GM19023 (cell line): ENCODE measurements around the gene SHH.

Experiments used
- ATAC-seq: cut with Tn5 transposase; IDR thresholded peaks from one replicate; pipeline ENCODE4 v1.9.1; 2021; ENCODE audit warnings: mild to moderate bottlenecking, moderate library complexity; ENCODE audit not compliant: unreplicated experiment

SHH gene

DNA sequence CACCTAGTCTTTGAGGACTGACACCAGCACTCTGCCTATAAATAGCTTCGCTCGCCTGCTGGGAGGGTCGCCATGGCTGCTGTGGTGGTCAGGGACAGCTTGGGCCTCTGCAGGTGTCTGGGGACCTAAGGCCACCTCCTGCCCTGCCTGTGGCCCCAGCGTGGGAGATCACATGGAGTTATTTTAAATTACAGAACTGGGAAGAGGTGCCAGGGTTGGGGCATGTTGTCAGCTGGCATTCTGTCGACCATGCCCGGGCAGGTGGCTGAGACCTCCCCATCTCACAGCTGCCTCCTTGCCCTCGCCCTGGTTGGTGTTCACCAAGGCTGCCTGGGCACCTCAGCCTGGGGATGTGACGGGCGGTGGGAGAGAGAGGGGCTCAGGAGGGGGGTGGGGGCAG lies 18.1 kb downstream of the SHH start:
- ATAC-seq: no peak

DNA sequence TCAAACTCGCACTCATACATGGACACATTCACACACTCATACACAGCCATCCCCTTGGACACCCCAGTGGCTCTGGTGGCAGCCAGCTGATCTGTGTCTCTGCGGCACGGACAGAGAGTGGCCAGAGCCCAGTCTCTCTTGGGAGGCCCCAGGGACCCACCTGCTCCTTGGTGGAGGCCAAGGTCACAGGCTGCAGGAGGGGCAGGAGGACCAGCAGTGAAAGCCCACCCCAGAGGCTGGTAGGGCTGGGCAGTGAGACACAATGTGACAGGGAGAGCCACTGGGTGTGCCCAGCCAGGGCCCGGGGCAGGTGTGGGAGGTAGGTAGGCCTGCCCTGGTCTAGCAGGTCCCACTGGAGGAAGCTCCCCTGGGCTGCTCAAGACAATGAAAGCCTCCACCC lies 18.5 kb downstream of the SHH start:
- no peak for ATAC-seq

DNA sequence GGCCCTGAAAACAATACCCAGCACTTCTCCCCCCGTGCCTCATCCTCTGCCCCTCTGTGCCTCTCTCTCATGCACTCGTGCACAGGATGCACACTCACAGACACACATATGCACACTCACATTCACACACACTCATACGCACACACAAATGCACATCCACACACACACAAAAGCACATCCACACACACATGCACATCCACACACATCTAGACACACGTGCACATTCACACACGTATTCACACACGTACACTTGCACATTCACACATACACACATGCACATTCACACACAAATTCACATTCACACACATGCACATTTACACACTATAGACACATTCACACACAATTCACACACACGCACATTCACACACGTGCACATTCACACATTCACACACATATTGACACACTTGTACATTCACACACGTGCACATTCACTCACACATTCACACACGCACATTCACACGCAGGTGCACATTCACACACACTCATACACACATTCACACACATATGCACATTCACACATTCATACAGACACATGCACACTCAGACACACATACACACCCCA lies 19.2 kb downstream of the SHH start:
- ATAC-seq: no peak

DNA sequence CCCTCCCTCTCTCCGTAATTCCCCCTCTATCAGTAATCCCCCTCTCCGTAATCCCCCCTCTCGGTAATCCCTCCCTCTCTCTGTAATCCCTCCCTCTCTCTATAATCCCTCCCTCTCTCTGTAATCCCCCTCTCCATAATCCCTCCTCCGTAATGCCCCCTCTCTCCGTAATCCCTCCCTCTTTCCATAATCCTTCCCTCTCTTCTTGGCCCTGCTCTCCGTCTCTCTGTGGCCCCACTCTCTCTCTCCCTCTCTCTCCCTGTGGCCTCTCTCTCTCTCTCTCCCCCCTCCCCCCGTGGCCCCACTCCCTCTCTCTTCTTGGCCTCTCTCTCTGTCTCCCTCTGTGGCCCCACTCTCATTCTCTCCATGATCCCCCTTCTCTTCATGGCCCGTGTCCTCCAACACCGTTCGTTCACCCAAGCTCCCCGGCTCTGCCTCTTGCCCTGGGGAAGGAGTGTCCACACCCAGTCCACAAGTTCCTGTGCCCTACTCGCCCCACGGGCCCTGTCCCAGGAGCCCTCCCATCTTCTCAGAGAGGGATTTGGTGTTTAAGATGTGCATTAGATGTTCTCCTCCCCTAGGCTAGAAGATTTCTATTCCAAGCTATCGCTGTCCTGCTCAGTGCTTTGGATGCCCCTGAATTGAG lies 19.8 kb downstream of the SHH start:
- no peak for ATAC-seq

DNA sequence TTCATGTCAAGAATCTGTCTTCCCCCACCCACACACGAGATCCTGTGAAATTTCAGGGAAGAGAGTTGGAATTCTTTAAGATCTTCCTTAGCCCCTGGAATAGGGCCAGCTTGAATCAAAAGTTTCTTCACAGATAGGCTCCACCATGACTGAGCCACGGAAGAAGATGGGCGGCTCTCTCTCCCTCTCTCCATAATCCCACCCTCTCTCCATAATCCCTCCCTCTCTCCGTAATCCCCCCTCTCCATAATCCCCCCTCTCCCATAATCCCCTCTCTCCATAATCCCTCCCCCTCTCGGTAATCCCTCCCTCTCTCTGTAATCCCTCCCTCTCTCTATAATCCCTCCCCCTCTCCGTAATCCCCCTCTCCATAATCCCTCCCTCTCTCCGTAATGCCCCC lies 20.4 kb downstream of the SHH start:
- no peak for ATAC-seq

DNA sequence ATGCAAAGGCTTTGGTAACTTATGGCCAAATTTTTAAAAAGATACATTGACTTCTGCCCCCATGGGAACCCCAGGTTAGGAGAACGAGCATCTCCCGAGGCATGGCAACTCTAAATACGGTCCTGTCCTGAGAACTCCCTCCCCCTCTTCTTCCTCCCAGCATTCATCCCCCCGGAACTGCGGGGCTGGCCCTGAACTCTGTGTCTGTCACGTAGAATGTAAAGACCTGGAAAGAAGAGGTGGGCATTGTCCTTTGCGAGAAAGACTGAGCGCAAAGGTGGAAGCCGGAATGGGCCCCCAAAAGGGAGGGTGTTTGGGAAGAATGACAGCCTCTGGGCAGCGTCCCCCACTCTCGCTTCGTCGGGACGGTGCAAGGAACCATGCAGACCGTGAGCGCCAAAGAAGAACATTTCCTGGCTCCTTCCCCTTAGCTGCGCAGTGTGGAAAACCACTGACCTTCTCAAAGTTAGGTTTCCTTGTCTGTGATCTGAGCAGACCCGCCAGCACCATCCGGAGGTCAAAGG lies 21.0 kb downstream of the SHH start:
- no peak for ATAC-seq

DNA sequence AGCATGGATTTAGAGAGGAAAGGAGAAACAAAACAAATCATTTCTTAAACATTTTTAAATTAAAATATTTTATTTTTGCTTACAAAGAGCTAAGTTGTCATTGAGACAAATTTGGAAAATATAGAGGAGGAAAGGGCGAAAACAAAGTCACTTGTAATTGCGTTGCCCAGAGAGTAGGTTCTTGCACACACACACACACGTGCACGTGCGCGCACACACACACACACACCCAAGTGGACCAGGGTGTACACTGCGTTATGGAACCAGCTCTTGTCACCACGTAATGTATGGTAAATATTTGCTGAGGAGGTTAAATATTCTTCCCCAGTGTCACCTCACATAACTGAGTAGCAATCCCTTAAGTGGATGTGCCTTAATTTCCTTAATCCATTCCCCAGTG lies 21.6 kb downstream of the SHH start:
- no peak for ATAC-seq

DNA sequence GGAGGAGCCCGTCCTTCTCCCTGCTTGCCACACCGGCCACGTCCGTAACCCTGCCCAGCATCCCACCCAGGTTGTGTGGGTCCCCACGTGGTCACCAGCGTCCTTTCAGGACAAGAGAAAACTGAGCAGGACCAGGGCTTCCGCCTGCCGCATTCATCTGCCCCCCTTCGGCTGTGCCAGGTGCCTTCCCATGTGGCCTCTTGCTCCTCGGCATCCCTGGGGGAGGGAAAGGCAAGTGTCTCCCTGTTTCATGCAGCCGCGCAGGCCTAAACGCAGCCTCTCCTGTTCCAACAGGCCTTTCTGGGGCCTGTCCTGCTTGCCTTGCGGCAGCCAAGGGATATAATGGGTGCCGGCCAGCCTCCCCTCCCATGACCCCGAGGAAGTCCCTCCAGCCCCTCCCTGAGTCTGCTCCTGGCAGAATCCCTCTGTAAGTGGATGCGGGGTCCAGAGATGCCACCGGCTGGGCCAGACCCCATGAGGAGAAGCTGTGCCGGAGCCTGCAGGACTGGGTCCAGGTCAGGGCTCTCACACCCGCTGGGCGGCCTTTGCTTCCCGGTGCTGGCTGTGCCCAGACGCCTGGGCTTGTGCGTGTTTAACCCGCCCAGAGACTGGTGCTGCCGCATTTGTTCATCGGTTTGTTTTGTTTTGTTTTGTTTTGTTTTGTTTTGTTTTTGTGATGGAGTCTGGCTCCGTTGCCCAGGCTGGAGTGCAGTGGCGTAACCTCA lies 23.1 kb downstream of the SHH start:
- no peak for ATAC-seq

DNA sequence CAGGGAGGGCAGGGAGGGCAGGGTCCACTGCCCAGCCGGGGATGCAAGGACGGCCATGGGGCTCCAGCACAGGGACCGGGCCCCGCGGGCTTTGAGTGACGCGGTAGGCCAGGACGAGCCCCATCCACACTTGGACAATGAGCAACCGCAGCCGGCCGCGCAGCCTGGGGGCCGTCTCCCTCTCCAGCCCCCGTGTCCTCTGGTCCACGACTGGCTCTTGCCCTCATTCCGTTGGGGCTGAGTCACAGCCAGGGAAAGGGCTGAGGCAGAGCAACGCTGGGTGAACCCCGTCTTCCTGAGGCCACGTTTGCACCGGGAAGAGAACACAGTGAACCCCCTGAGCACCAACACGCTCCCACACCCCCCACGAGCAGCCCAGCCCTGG lies 23.7 kb downstream of the SHH start:
- ATAC-seq: no peak

DNA sequence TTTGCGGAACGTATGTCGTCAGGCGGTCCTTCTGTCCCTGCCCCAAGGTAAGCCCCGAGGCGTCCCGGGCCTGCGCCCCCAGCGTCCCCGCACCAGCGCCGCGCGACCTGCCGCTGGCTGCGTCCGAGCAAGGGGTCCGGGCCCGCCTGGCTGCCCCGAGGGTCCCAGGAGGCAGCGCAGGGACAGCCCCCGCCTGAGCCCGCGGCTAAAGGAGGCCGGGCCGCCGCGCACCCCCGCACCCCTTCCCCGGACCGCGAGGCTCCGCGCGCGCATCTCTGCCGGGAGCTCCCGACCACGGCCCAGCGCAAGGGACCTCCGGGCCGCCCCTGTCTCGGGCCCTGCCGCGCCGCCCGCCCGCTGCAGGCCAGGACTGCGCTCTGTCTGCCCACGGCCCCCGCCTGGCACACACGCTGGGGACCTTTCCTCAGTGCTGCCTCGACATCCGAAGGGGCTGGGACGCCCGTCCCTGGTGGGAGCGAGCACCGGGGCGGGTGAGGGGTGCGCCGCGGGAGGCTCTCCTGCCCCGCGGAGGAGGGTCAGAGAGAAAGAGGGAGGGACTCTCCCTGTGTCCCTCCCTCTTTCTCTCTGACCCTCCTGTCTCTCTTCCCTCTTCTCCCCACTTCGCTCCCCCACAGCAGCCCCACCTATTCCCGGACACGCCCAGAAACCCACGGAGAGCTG lies 25.0 kb downstream of the SHH start:
- no peak for ATAC-seq

DNA sequence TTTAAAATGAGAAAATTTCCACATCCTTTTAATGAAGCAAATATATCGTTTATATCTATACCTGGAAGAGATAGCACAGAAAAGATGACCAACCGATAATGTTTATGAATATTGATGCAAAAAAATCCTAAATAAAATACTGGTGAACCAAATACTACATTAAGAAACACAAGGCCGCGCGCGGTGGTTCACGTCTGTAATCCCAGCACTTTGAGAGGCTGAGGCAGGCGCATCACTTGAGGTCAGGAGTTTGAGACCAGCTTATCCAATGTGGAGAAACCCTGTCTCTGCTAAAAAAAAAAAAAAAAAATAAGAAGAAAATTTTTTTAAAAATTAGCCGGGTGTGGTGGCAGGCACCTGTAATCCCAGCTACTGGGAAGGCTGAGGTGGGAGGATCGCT lies 25.8 kb downstream of the SHH start:
- no peak for ATAC-seq

DNA sequence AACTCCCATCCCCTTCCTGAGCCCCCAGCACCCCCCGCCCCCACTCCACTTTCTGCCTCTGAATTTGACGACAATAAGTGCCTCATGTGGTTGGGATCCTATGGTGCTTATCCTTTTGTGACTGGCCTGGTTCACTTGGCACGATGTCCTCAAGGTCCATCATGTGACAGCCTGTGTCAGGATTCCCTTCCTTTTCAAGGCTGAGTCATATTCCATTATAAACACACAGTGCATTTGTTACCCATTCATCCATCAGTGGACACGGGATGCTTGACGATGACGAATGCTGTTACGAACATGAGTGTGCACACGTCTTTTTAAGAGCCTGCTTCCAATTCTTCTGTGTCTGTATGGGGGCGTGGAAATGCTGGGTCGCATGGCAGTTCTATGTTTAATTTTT lies 26.7 kb downstream of the SHH start:
- ATAC-seq: no peak

DNA sequence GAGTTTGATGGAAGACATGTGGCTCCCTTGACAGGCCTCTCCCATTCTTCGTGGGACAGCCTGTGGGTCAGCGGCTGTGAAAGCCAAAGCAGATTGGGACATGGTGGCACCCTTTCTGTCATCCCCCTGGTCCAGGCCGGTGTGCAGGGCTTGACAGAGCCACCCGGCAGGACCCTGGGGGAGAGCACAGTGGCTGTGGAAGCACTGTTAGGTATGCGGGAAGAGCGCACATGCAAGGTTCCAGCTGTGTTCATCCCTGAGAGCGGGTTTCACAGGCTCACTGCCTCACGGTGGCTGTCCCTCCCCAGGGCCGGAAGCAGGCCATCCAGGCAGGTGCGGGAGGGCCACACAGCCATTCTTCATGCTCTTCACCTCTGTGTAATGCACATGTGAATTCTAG lies 29.8 kb downstream of the SHH start:
- no peak for ATAC-seq

DNA sequence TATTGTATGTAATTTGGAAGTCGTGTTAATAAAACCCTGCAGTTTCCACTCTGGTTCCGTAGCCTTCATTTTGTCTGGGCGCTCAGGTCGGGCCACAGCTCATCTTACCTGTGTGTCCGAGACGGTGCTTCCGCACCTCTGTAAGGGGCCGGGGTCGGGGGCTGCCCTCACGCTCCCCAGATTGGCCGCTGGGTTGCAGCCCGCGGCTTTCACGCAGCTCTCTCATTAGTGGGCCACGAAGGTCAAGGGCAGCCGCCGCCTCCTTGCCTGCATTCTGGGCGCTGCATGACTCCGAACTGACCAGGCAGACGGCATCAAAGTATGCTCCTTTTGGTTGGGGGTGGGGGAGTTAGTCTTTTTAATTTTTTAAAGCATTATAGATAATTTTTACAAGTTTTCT lies 30.8 kb downstream of the SHH start:
- no peak for ATAC-seq

DNA sequence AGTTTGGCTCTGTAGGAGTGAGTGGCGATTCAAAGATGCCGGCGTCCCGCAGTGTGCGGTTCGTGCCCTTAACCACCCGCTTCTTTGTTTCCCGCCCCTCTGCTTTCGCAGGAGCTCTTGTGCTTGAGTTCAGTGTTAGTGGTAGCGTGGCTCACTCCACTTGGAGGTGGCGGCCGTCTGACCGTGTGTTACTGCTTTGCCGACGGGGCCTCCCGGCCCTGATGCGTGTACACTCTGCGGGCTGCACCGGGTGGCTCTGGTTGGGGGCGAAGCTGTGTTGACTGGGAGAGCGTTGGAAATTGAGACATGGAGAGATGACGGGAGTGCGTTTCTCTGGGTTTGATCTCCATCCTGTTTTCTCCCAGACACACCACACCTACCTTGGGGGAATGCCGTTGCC lies 31.4 kb downstream of the SHH start:
- ATAC-seq: no peak

DNA sequence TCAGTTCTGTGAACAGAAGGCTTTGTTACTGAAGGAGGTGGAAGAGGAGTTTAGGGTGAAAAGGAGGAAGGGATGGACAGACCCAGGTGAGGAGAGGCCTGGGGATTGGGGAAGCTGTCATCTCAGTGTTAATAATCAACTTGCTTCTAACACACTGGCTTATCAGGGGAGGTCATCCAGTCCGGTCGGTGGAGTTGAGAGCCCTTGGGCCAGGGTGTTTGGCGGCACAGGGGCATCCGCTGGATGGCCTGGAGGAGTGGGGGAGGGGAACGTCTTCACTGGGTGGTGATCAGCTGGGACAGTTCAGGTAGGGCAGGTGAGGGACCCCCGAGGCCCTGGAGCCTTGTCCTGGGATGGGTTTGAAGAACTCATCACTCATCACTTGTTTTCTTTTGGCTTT lies 33.9 kb downstream of the SHH start:
- ATAC-seq: no peak

DNA sequence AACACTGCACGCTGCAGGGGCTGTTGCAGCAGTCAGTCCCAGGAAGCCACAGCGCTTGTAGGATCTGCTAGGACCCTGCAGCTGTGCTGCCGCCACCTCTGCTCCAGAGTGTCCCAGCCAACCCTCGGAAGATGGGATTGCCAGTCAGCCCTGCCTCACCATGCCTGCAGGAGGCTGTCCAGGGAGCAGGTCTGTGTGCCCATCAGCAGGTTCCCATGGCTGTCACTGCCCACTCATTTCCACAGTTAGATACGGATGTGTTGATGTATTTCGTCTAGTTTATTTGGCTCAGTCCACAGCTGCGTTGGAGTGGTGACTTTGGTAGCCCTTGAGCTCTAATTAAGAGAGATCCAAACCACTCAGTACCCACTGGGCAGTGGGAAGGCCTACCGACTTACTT lies 35.7 kb downstream of the SHH start:
- ATAC-seq: no peak

DNA sequence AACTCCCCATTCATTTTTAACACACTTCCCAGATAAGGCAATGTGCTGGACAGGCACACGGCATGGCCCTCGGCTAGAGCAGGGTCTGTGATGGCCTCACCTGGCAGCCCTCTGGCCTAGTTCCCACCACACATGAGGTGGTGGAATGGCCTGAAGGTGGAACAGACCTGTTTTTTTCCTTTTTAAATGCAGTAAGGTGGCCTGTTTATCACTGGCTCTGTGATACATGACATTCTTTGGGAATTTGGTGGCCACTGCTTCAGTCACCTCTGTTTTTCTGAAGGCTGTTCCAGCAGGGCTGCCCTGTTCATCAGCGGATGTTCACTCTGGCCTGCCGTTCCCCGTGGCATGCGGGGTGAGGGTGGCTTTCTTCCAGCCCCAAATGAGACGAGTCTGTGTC lies 36.6 kb downstream of the SHH start:
- no peak for ATAC-seq

DNA sequence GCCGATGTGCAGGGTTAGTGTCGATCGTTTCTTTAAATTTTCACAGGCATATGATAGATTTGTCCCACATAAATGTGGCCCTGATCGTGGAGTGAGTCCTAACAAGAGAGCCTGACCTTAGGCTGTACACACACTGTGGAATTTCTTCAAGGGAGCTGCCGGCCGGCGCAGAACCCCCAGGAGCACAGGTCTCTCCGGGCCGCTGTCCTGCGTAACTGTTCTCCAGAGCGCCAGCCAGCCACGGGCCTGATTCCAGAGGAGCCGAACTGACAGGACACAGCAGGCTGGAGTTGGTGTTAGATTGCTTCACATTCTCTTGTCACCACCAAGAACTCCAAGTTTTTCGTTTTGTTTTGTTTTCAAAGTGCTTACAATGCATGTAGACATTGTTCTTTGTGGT lies 37.3 kb downstream of the SHH start:
- ATAC-seq: no peak

DNA sequence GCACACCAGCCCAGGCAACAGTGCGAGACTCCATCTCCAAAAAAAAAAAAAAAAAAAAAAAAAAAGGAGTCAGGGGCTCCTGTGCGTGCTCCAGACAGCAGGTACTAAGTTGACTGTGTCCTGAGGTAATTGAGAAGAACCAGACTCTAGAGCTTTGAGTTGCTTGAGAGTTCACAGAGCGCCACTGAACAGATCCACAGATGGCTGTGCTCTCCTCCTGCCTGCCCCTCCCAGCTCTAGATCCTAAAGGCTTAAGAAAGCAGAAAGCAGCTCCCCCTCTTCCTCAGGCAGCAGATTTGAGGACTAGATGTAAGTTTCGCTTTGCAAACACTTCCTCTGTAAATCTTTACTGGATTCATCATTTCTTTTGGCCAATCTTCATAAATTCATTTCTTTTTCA lies 38.7 kb downstream of the SHH start:
- ATAC-seq: no peak

DNA sequence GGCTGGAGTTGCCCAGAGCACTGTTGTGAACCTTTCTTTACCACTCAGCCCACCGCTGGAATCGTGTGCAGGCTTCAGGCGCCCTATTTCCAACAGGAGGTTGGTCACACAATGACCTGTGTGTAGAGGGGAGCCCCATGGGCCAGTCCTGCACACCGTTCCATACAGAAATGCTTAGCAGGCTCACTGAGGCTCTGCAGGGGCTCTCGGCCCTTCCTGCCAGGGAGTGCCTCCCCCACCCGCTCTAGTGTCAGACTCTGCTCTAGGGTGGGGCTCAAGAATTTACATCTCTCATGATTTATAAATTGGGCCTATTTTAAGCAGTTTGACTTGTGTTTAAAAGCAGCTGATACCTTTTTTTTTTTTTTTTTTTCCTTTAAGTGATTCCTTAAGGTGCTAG lies 42.0 kb downstream of the SHH start:
- no peak for ATAC-seq

DNA sequence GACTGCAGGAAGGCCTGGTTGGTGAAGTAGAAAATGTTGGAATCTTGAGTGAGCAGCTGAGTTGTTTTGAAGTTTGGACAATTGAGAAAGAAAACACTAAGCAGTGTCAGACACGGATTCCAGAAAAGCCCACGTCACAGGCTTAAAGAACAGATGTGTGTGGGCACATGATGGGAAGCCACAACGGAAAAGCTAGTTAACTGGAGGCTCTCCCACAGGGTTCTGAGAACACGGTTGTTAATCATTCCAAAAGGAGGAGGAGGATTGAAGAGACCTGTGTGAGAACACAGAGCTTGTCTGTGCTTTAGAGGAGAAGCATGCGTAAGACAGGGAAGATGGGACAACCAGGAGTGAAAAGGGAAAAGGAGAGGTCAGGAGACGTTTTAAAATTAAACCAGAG lies 42.6 kb downstream of the SHH start:
- ATAC-seq: no peak
